Loucy (cell line): ENCODE results near the gene TEAD1.

Experiments
- H2AFZ ChIP-seq: fragments of 200-600 bp; sonication (generic); 2 replicates; pipeline ENCODE4 v1.6.0; 2016; ENCODE audit warnings: antibody characterized with exemption, mild to moderate bottlenecking, low read length, moderate library complexity
- H3F3A ChIP-seq: fragments of 200-600 bp; 2 replicates; pipeline ENCODE4 v1.6.0; 2016; ENCODE audit warnings: antibody characterized with exemption, low read depth, mild to moderate bottlenecking
- H3K27me3 ChIP-seq: fragments of 200-600 bp; sonication (generic); 2 replicates; pipeline ENCODE4 v1.6.1; 2014; ENCODE audit warnings: low read length, mild to moderate bottlenecking; ENCODE audit not compliant: insufficient read depth, poor library complexity, severe bottlenecking
- H3K36me3 ChIP-seq: fragments of 200-600 bp; sonication (generic); 2 replicates; pipeline ENCODE4 v1.6.1; 2016; ENCODE audit warnings: low read length; ENCODE audit not compliant: insufficient read depth
- H3K4me1 ChIP-seq: fragments of 200-600 bp; sonication (generic); 2 replicates; pipeline ENCODE4 v1.5.1; 2014; ENCODE audit warnings: low read length, mild to moderate bottlenecking; ENCODE audit not compliant: insufficient read depth, poor library complexity, severe bottlenecking
- H3K4me2 ChIP-seq: fragments of 200-600 bp; sonication (generic); 2 replicates; pipeline ENCODE4 v1.6.0; 2014; ENCODE audit warnings: antibody characterized with exemption, low read length, low read depth, mild to moderate bottlenecking; ENCODE audit not compliant: poor library complexity, severe bottlenecking
- H3K4me3 ChIP-seq: fragments of 200-600 bp; sonication (generic); 2 replicates; pipeline ENCODE4 v1.5.1; 2014; ENCODE audit warnings: low read length, mild to moderate bottlenecking, mixed read lengths; ENCODE audit not compliant: poor library complexity, severe bottlenecking
- H3K79me2 ChIP-seq: fragments of 200-600 bp; sonication (generic); 2 replicates; pipeline ENCODE4 v1.6.1; 2014; ENCODE audit warnings: low read length; ENCODE audit not compliant: insufficient read depth
- H3K9ac ChIP-seq: fragments of 200-600 bp; sonication (generic); 2 replicates; pipeline ENCODE4 v1.6.0; 2014; ENCODE audit warnings: mild to moderate bottlenecking, low read depth, low read length, moderate library complexity; ENCODE audit not compliant: poor library complexity, severe bottlenecking
- H3K9me2 ChIP-seq: fragments of 200-600 bp; sonication (generic); replicated peaks from 2 replicates; pipeline ENCODE4 v1.6.1; 2016; ENCODE audit warnings: low read depth, low read length, mixed read lengths
- H3K9me3 ChIP-seq: fragments of 200-600 bp; sonication (generic); 2 replicates; pipeline ENCODE4 v1.6.1; 2014; ENCODE audit warnings: mild to moderate bottlenecking, antibody characterized with exemption, low read length, low read depth; ENCODE audit not compliant: insufficient read depth
- H4K20me1 ChIP-seq: fragments of 200-600 bp; sonication (generic); 2 replicates; pipeline ENCODE4 v1.6.0; 2014; ENCODE audit warnings: antibody characterized with exemption, low read length, mild to moderate bottlenecking; ENCODE audit not compliant: insufficient read depth, poor library complexity, severe bottlenecking
- CTCF ChIP-seq: fragments of 200-600 bp; sonication (generic); conservative IDR thresholded peaks from 2 replicates; pipeline ENCODE4 v1.5.1; 2014; ENCODE audit warnings: mild to moderate bottlenecking, antibody characterized with exemption, low read length
- EZH2phosphoT487 ChIP-seq: fragments of 200-600 bp; IDR thresholded peaks from 2 replicates; pipeline ENCODE4 v1.6.1; 2018; ENCODE audit warnings: antibody characterized with exemption, mild to moderate bottlenecking, moderate library complexity, borderline replicate concordance

Gene TEAD1

GRCh38 chr11:12789054-12789453 is 114.8 kb downstream of the TEAD1 start:
- H3K9me2 ChIP-seq, result no peaks in the 10 kb centered on the region
- no peak overlapping the region for H3K4me2 ChIP-seq
- no peaks in the 10 kb centered on the region for H4K20me1 ChIP-seq
- no peaks in the 10 kb centered on the region for H3K79me2 ChIP-seq
- no peak overlapping the region for H2AFZ ChIP-seq
- TF ChIP-seq EZH2phosphoT487 (no peak), CTCF (no peak)
- no peaks in the 10 kb centered on the region for H3K27me3 ChIP-seq
- H3K9ac ChIP-seq, result no peak overlapping the region
- H3K4me3 ChIP-seq, result no peak overlapping the region
- no peaks in the 10 kb centered on the region for H3K9me3 ChIP-seq
- no peaks in the 10 kb centered on the region for H3F3A ChIP-seq
- H3K36me3 ChIP-seq, result no peaks in the 10 kb centered on the region
- no peaks in the 10 kb centered on the region for H3K4me1 ChIP-seq

- no peaks in the 10 kb centered on the region for H3K27me3 ChIP-seq
- no peak overlapping the region for H3K4me3 ChIP-seq
- H3K79me2 ChIP-seq, result no peaks in the 10 kb centered on the region
- H3K9ac ChIP-seq, result no peak overlapping the region
- no peaks in the 10 kb centered on the region for H3K9me3 ChIP-seq
- H3F3A ChIP-seq, result no peaks in the 10 kb centered on the region
- no peaks in the 10 kb centered on the region for H3K36me3 ChIP-seq
- H3K9me2 ChIP-seq, result no peaks in the 10 kb centered on the region
- H3K4me2 ChIP-seq, result no peak overlapping the region
- no peak overlapping the region for H2AFZ ChIP-seq
- TF ChIP-seq EZH2phosphoT487 (no peak), CTCF (no peak)
- no peaks in the 10 kb centered on the region for H4K20me1 ChIP-seq
- H3K4me1 ChIP-seq, result no peaks in the 10 kb centered on the region
These were observed 115.5 kb downstream of the TEAD1 start for GRCh38 chr11:12789596-12790215.

GRCh38 chr11:12790861-12791616 is 116.8 kb downstream of the TEAD1 start:
- Histone ChIP-seq H2AFZ (no peak overlapping the region), H3K4me2 (no peak overlapping the region), H3K36me3 (no peaks in the 10 kb centered on the region), H3K79me2 (no peaks in the 10 kb centered on the region), H3K4me3 (no peak overlapping the region), H3K4me1 (no peaks in the 10 kb centered on the region), H3F3A (no peaks in the 10 kb centered on the region), H3K9me2 (no peaks in the 10 kb centered on the region), H4K20me1 (no peaks in the 10 kb centered on the region), H3K9me3 (no peaks in the 10 kb centered on the region), H3K9ac (no peak overlapping the region), H3K27me3 (no peaks in the 10 kb centered on the region)
- TF ChIP-seq CTCF (no peak), EZH2phosphoT487 (no peak)
